PC-9 (cell line): ENCODE data around the gene DNAJC21. TPM values are rescaled to one million over a fixed set of nuclear protein-coding genes. Genes with fewer than 3 reads are reported as not detected.
A peak's percentile ranks its signal among the peaks of the same experiment; 100 is the strongest.

Experiments
- BruUV-seq: library from RNA; stranded (reverse); fragments of 400-500 nt; replicated peaks from 2 replicates; lab custom pipeline; 2021; lab: Mats Ljungman, UMichigan
- CTCF ChIA-PET: fragments of 300-600 bp; sonication (Branson Sonifier 250); formaldehyde crosslinking; loops from one replicate; lab custom pipeline; 2022; ENCODE audit warnings: antibody characterized with exemption; lab: Charles Lee
- POLR2A ChIA-PET: fragments of 300-600 bp; sonication (Branson Sonifier 250); formaldehyde crosslinking; loops from one replicate; lab custom pipeline; 2022; ENCODE audit warnings: antibody characterized with exemption; ENCODE audit not compliant: unreplicated experiment; lab: Charles Lee
- DNase-seq, 2 experiments: peaks; one replicate each; pipeline versions ENCODE4 v3.0.0 to v3.0.0-alpha.2; 2015 to 2022; ENCODE audit warnings: mixed read lengths in 1 of 2
- H2AFZ ChIP-seq: fragments of 200-600 bp; sonication (generic); 2 replicates; pipeline ENCODE4 v1.8.1; 2017; ENCODE audit warnings: antibody characterized with exemption
- H3F3A ChIP-seq: fragments of 200-600 bp; sonication (generic); 2 replicates; pipeline ENCODE4 v1.8.1; 2017; ENCODE audit warnings: antibody characterized with exemption, mild to moderate bottlenecking, low read depth; ENCODE audit not compliant: insufficient read depth
- H3K27ac ChIP-seq: fragments of 200-600 bp; sonication (generic); 2 replicates; pipeline ENCODE4 v1.6.1; 2016; ENCODE audit warnings: mixed run types
- H3K27me3 ChIP-seq: fragments of 200-600 bp; sonication (generic); 2 replicates; pipeline ENCODE4 v1.6.1; 2016; ENCODE audit warnings: low read depth, mixed run types; ENCODE audit not compliant: insufficient read depth
- H3K36me3 ChIP-seq: fragments of 200-600 bp; sonication (generic); 2 replicates; pipeline ENCODE4 v1.6.1; 2016; ENCODE audit warnings: low read depth, mixed run types
- H3K4me1 ChIP-seq: fragments of 200-600 bp; sonication (generic); replicated peaks from 2 replicates; pipeline ENCODE4 v1.6.1; 2016; ENCODE audit warnings: mixed run types; ENCODE audit not compliant: insufficient read depth
- H3K4me2 ChIP-seq: fragments of 200-600 bp; sonication (generic); 2 replicates; pipeline ENCODE4 v1.6.1; 2017; ENCODE audit warnings: mixed run types
- H3K4me3 ChIP-seq: fragments of 200-600 bp; sonication (generic); 2 replicates; pipeline ENCODE4 v1.6.1; 2016; ENCODE audit warnings: mixed run types
- H3K79me2 ChIP-seq: fragments of 200-600 bp; sonication (generic); 2 replicates; pipeline ENCODE4 v1.6.1; 2017; ENCODE audit warnings: low read depth, mixed run types
- H3K9me2 ChIP-seq: fragments of 200-600 bp; sonication (generic); 2 replicates; pipeline ENCODE4 v1.8.1; 2017; ENCODE audit warnings: mild to moderate bottlenecking; ENCODE audit not compliant: insufficient read depth
- H3K9me3 ChIP-seq: fragments of 200-600 bp; sonication (generic); 2 replicates; pipeline ENCODE4 v1.8.1; 2016; ENCODE audit warnings: low read depth; ENCODE audit not compliant: insufficient read depth
- H4K20me1 ChIP-seq: fragments of 200-600 bp; sonication (generic); 2 replicates; pipeline ENCODE4 v1.8.1; 2017; ENCODE audit not compliant: insufficient read depth
- EZH2 ChIP-seq: fragments of 200-600 bp; sonication (generic); IDR thresholded peaks from 2 replicates; pipeline ENCODE4 v1.8.0; 2017; ENCODE audit warnings: antibody characterized with exemption, low read depth
- intact Hi-C: fragments of 100-400 bp; cut with micrococcal nuclease; formaldehyde crosslinking; loops from one replicate; pipeline ENCODE4 v1.10.0; 2022; ENCODE audit not compliant: unreplicated experiment
- total RNA-seq: library from RNA; stranded (reverse); gene quantifications from 2 replicates; pipeline ENCODE4 v1.2.3, GENCODE V29; 2021
- TF ChIP-seq, protein P1 (sequence below): fragments of 200-600 bp; sonication (generic); conservative IDR thresholded peaks from 2 replicates; pipeline ENCODE4 v1.6.1; 2017; ENCODE audit warnings: mixed run types, antibody characterized with exemption, mild to moderate bottlenecking, moderate library complexity

Gene DNAJC21
- total RNA-seq, 1 experiment from 2014 or later: 128 TPM

DNA sequence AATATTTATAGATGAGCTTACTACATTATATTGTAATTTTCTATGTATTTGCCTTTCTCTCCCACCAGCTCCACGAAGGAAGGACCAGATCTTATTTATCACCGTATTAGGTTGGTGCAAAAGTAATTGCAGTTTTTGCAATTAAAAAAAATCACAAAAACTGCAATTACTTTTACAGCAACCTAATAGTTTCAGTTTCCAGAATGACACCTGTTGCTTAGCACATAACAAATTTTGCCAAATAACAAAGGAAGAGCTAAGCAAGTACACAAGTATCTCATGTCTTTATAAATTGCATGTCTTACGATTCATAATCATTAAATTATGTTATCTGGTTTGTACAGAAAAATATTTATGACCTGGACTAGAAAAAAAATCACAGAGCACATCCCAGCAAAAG, 72.5 kb downstream of the DNAJC21 start:
- ChIA-PET CTCF (interaction anchor here (0.6 to 0.8 kb wide), 2 partner anchors 111 to 525 kb away, joined by 3 to 5 read pairs; no protein-coding TSS in a partner anchor), POLR2A (no interaction called here)
- H3K79me2 ChIP-seq: no peaks in the 10 kb centered on the region
- TF ChIP-seq, protein P1, sequence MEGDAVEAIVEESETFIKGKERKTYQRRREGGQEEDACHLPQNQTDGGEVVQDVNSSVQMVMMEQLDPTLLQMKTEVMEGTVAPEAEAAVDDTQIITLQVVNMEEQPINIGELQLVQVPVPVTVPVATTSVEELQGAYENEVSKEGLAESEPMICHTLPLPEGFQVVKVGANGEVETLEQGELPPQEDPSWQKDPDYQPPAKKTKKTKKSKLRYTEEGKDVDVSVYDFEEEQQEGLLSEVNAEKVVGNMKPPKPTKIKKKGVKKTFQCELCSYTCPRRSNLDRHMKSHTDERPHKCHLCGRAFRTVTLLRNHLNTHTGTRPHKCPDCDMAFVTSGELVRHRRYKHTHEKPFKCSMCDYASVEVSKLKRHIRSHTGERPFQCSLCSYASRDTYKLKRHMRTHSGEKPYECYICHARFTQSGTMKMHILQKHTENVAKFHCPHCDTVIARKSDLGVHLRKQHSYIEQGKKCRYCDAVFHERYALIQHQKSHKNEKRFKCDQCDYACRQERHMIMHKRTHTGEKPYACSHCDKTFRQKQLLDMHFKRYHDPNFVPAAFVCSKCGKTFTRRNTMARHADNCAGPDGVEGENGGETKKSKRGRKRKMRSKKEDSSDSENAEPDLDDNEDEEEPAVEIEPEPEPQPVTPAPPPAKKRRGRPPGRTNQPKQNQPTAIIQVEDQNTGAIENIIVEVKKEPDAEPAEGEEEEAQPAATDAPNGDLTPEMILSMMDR: no peak
- no peak for TF ChIP-seq EZH2
- no peak for DNase-seq
- no peaks in the 10 kb centered on the region for H4K20me1 ChIP-seq
- H3K9me3 ChIP-seq: no peaks in the 10 kb centered on the region
- no peak overlapping the region for H2AFZ ChIP-seq
- no peak overlapping the region for H3K4me3 ChIP-seq
- H3K9me2 ChIP-seq: no peaks in the 10 kb centered on the region
- no peaks in the 10 kb centered on the region for H3K36me3 ChIP-seq
- intact Hi-C loops: loop anchor here (2.0 kb wide), 1 partner anchor 103 kb away; no protein-coding TSS in a partner anchor
- no peaks in the 10 kb centered on the region for H3F3A ChIP-seq
- no TSS peak for BruUV-seq
- no peaks in the 10 kb centered on the region for H3K4me1 ChIP-seq
- H3K27me3 ChIP-seq: peaks cover 43% of the 10 kb centered on the region
- no peak overlapping the region for H3K27ac ChIP-seq
- H3K4me2 ChIP-seq: no peak overlapping the region

DNA sequence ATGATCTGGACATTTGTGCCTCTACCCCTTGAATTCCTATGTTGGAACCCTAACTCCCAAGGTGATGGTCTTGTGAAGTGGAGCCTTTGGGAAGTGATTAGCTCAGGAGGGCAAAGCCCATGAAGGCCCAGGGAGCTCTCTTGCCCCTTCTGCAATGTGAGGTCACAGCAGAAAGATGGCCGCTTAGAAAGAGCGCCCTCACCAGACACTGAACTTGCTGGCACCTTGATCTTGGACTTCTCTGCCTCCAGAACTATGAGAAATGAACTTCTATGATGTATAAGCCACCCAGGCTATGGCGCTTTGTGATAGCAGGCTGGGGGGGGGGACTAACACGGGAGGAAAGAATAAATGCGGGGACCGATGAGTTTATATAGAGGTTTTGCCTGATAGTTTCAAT, 73.1 kb downstream of the DNAJC21 start:
- Histone ChIP-seq H3K9me3 (no peaks in the 10 kb centered on the region), H3K27ac (no peak overlapping the region), H3K36me3 (no peaks in the 10 kb centered on the region), H3K79me2 (no peaks in the 10 kb centered on the region), H3K4me1 (no peaks in the 10 kb centered on the region), H3K4me2 (no peak overlapping the region), H3K9me2 (no peaks in the 10 kb centered on the region), H4K20me1 (no peaks in the 10 kb centered on the region), H2AFZ (no peak overlapping the region), H3K27me3 (peaks cover 44% of the 10 kb centered on the region; the same call in 1 of the 2 replicates), H3K4me3 (no peak overlapping the region), H3F3A (no peaks in the 10 kb centered on the region)
- POLR2A ChIA-PET: no interaction called here
- intact Hi-C loops: loop anchor here (2.0 kb wide), 1 partner anchor 104 kb away; no protein-coding TSS in a partner anchor
- DNase-seq: no peak
- no TSS peak for BruUV-seq
- CTCF ChIA-PET: interaction anchor here (0.6 to 1.7 kb wide), 3 partner anchors 33 to 526 kb away, joined by 3 read pairs; no protein-coding TSS in a partner anchor
- TF ChIP-seq, protein P1: no peak
- no peak for TF ChIP-seq EZH2

DNA sequence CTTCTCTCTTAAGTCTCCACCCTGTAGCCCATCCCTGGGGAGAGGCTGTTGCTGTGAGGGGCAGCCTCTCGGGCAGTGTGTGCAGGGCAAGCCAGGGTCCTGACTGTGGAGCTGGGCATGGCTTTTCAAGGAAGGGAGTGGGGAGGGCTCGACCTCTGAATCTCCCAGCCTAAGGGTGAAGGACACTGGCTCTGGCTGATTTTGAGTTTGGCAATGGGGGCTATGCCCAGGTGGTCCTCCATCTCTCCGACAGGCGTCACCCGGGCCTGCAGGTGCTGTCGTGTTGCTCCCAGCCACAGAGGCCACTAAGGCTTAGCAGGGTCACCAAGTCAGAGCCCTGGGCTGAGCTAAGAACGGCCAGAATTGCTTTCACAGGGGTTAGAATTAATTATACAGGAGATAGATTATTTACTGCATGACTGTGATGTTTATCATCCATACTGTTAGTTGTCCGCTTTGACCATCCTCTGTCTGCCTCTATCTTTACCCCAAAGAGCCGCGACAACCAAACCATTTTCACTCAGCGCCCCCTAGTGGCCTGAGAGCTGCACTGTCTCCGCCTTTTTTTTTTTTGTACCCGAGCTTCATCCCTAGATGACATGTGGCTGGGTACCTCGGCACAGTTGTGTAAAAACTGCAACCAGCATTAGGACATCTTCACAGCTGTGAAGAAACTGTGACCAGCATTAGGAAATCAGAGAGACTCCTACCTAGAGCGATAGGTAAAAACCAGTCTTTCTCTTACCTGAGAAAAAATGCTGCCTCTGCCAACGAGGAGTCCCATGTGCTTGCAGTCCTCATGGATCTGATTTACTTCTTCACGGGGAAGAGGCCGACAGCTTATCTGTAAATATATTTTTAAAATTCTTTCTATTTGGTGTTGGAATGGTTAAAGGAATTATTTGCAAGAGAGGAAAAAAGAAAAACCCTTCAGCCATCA, 73.9 kb downstream of the DNAJC21 start:
- H3K9me3 ChIP-seq: no peaks in the 10 kb centered on the region
- intact Hi-C loops: loop anchor here (1.0 to 2.0 kb wide), 4 partner anchors 88 to 529 kb away; partner anchors contain the start of genes BRIX1 and RAD1
- H3K27ac ChIP-seq: no peak overlapping the region
- H3F3A ChIP-seq: no peaks in the 10 kb centered on the region
- H3K27me3 ChIP-seq: peaks cover 48% of the 10 kb centered on the region
- H2AFZ ChIP-seq: no peak overlapping the region
- H3K79me2 ChIP-seq: no peaks in the 10 kb centered on the region
- H3K4me3 ChIP-seq: no peak overlapping the region
- CTCF ChIA-PET: interaction anchor here (0.5 to 1.7 kb wide), 15 partner anchors 9 to 525 kb away, joined by 3 to 9 read pairs (median 3); partner anchors contain the start of genes BRIX1, DNAJC21 and RAD1
- POLR2A ChIA-PET: interaction anchor here (0.6 kb wide), 2 partner anchors 406 to 1792 kb away, joined by 3 to 4 read pairs; no protein-coding TSS in a partner anchor
- no peaks in the 10 kb centered on the region for H4K20me1 ChIP-seq
- no peaks in the 10 kb centered on the region for H3K36me3 ChIP-seq
- no peak for TF ChIP-seq EZH2
- TF ChIP-seq, protein P1: peak; percentile 99
- no peak overlapping the region for H3K4me2 ChIP-seq
- no peaks in the 10 kb centered on the region for H3K9me2 ChIP-seq
- H3K4me1 ChIP-seq: no peaks in the 10 kb centered on the region
- DNase-seq: peak; percentile 56 to 81
- no TSS peak for BruUV-seq
